Limb (tissue), 2 donors: ENCODE data around the gene ITPA.

Experiments used
- DNase-seq, 2 donors: peaks; one replicate each; pipeline ENCODE4 v3.0.0-alpha.2; 2016; ENCODE audit errors: extremely low spot score in 2 of 2

ITPA gene

GRCh38 chr20:3243718-3244358, 34.5 kb downstream of the ITPA start:
- no peak for DNase-seq

DNA sequence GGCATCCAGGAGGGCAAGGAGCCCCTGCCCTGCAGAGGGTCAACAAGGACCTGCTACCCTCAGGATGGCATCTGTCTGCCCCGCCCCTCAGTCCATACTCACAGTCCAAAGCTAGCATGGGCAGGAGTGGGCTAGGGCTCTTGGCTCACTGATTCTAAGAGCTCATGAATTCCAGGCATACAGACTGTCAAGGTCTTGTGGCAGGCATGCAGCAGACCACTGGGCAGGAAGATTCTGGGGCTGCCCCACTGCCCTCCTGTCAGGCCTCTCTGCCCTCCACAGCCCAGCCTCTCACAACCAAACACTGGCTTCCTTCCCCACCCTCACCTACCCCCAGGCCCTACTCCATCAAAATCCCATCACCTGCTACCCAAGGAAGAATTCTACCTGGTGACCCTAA, 35.3 kb downstream of the ITPA start:
- no peak for DNase-seq

DNA sequence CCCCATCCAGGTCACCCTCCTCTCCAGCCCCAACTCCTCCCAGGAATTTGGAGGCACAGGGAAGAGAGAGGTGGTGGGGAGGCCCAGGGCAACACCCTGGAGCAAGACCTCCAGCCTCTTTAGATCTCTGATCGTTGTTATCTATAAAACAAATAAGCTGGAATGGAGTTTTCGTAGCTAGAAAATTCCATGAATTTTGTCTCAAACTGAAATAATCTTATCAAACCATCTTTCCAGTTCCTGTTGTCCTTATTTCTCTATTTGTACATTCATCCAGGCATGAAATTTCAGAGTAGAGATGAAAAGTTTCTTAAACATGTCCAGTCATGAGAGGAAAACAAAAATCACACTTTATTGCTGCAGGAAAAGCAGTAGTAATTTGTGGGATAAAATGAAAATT, 35.9 kb downstream of the ITPA start:
- no peak for DNase-seq

- DNase-seq: no peak
Observed at GRCh38 chr20:3245711-3246110, 36.4 kb downstream of the ITPA start.

DNA sequence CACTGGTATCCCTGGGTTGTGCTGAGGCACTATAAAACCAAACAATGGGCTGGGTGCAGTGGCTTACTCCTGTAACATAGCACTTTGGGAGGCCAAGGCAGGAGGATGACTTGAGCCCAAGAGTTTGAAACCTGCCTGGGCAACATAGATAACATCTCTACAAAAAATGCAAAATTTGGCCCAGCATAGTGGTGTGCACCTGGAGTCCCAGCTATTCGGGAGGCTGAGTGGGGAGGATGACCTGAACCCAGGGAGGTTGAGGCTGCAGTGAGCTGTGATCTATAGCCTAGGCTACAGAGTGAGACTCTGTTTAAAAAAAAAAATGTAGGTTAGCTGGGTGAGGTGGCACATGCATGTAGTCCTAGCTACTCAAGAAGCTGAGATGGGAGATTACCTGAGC, 37.4 kb downstream of the ITPA start:
- DNase-seq: no peak

DNA sequence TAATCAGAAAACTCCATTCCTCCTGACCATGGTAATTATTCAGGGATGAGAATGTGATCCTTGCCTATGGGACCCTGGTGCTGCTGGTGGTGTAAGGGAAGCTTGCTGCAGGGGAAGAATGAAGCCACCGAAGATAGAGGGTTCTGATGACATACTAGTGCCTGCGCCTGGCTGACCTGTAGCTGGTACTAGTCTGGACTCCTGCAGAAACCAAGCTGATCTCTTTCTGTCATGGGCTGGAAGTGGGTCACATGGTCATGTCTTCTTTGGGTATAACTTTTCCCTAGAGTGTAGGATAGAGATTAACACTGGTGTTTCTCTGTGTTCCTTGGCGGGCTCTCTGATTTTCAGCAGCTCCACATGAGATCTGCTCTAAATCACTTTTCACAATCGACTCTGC, 38.3 kb downstream of the ITPA start:
- DNase-seq: no peak

- DNase-seq: no peak
Observed at GRCh38 chr20:3248167-3248992, 39.1 kb downstream of the ITPA start.

- no peak for DNase-seq
Observed at GRCh38 chr20:3248993-3249347, 39.7 kb downstream of the ITPA start.

- no peak for DNase-seq
Observed at GRCh38 chr20:3250091-3250504, 40.8 kb downstream of the ITPA start.

GRCh38 chr20:3251806-3252205, 42.5 kb downstream of the ITPA start:
- no peak for DNase-seq

GRCh38 chr20:3255728-3256127, 46.4 kb downstream of the ITPA start:
- no peak for DNase-seq

- DNase-seq: no peak
Observed at GRCh38 chr20:3258429-3258828, 49.1 kb downstream of the ITPA start.

GRCh38 chr20:3262566-3262965, 53.3 kb downstream of the ITPA start:
- DNase-seq: no peak

DNA sequence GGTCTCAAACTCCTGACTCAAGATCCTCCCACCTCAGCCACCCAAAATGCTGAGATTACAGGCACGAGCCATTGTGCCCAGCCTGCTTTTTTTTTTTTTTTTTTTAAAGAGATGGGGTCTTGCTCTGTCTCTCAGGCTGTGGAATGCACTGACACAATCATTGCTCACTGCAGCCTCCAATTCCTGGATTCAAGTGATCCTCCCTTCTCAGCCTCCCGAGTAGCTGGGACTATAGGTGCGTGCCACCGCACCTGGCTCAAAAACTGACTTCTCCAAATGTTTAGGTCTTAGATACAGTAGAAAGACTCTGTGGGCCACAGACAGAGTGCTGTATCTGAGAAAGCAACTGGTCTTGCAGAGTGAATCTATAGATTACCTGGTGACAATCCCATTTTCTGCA, 60.8 kb downstream of the ITPA start:
- no peak for DNase-seq

- no peak for DNase-seq
Observed at GRCh38 chr20:3273371-3273770, 64.1 kb downstream of the ITPA start.
